NCI-H1105 treated with DMSO at 0.1 percent for 48 hours (cell line): ENCODE data around the gene HSPA9.
A peak's percentile ranks its signal among the peaks of the same experiment; 100 is the strongest.

Experiments
- DNase-seq: peaks from one replicate; lab custom pipeline; 2025; lab: John Stamatoyannopoulos, UW

The HSPA9 gene

DNA sequence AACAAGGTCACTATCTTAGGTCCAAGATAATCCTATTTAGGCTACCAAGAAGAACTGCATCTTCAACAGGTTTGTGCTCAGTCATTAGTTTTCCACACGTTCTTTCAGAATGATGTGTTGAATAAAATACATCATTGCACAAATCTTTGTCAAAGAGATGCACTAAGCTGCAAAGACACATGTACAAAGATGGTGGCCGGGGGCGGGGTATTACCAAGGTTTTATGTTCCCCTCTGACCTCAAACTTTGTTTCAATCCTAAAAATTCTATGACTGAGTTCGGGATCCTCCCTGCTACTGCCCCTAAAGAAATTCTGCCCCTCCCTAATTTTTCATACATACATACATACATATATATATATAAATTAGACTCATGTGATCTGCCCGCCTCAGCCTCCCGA is 14.2 kb downstream of the HSPA9 start:
- DNase-seq = no peak

DNA sequence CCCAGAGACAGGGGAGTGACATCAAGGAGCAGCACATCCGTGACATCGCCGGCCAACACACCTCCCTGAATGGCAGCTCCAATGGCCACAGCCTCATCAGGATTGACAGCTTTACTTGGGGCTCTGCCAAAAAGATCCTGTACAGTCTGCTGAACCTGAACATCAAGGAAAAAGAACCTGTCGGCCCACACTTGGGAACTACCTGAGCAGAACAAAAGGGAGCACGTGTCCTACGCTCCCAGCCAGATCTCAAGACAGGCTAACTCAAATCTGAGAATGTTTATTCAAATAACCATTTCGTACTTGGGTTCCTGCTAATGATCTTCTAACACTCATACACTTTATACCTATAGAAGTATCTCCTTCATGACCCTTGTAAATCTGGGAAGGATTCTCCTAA is 15.3 kb downstream of the HSPA9 start:
- no peak for DNase-seq

DNA sequence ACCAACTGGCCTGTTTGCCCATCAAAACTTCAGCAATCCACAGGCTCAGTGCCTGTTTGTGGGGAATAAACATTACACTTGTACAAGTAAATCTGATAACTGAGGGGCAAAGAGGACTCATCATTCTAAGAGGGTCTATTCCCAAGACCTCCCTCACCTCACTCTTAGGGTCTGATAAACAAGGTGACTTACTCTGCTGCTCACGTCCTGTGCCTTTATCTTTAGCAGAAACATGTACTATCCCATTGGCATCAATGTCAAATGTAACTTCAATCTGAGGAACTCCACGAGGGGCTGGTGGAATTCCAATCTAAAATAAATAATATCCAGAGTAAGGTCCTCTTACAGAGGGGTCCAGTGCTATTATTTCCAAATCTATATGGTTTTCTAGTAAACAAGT is 17.5 kb downstream of the HSPA9 start:
- DNase-seq = no peak

DNA sequence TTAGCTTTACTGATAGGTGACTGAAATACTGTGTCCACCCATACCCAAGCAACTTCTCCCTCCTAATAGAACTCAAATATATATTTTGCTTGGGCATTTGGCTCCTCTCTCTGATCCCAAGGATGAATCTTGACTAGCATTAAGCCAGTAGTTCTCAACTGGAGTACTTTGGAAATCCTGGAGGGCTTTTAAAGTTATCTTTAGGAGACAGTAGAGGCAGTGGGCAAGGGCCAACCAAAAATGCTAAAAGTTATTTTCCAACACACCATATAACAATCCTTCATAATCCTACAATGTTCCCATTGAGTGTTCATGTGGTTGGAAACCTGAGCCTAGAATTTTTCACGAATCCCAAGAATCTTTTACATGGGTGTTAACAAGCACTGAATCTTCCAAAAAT is 21.1 kb downstream of the HSPA9 start:
- DNase-seq = no peak

DNA sequence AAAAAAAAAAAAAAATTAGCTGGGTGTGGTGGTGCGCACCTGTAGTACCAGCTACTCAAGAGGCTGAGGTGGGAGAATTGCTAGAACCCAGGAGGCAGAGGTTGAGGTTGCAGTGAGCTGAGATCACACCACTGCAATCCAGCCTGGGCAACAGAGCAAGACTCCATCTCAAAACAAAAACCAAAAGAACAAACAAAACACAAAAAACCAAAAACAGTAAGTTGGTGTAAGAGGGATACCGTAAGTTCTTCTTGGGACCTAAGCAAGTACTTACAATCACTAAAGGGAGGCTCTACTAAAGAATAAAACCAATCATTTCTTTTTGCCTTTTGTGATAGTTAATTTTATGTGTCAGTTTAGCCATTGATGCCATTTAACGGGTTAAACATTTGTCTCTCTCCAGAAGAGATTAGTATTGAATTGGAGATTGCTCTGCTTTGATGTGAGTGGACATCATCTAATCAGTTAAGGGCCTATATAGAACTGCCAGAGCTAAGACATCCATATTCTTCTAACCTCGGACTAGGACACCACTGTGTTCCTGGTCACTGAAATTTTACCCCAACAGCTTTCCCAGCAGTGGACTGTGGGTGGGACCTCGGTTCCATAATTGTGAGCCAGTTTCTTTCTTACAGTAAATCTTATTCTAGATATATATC is 21.6 kb downstream of the HSPA9 start:
- no peak for DNase-seq

DNA sequence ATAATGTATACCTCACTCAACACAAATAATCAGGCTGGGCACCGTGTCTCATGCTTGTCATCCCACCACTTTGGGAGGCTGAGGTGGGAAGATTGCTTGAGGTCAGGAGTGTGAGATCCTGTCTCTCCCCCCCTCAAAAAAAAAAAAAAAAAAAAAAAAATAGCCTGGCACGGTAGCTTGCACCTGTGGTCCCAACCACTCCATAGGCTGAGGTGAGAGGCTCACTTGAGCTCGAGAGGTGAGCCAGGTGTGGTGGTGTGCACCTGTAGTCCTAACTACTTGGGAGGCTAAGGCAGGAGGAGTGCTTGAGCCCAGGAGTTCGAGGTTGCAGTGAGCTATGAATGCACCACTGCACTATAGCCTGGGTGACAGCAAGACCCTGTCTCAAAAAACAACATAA is 22.5 kb downstream of the HSPA9 start:
- DNase-seq = no peak

DNA sequence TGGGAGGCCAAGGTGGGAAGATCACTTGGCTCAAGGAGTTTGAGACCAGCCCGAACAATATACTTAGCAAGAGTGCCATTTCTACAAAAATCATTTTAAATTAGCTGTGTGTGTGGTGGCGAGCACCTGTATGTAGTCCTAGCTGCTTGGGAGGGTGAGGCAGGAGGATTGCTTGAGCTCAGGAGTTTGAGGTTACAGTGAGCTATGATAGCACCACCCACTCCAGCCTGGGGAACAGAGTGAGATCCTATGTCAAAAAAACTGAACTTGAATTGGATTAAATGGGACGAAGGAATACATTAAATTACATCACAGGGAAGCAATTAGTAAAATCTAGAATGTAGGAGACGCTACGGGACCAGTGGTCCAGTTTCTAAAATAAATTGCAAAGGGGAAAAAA is 25.8 kb downstream of the HSPA9 start:
- DNase-seq = no peak

DNA sequence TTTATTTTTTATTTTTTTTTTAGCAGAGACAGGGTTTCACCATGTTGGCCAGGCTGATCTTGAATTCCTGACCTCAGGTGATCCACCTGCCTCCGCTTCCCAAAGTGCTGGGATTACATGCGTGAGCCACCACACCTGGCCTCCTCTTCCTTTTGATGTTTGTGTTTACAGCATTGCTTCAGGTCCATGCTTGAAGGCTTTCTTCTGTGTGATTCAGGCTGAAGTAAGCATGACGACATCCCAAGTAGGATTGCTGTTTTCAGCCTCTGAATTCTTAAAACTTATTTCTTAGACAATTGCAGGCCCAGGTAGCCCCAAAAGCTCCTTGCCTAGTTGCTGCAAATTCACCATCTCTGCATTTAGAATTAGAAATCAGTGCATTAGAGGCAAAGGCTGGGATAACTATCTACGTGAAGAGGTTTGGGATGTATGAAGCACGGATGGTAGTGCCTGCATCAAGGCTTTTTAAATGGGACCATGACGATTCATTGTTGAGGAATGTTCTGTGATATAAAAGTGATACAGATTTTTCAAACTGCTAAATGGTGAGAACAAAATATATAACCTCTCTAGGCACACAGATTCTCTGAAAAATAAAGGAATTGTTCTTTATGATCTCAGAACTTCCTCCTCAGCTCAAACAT is 29.2 kb downstream of the HSPA9 start:
- no peak for DNase-seq

DNA sequence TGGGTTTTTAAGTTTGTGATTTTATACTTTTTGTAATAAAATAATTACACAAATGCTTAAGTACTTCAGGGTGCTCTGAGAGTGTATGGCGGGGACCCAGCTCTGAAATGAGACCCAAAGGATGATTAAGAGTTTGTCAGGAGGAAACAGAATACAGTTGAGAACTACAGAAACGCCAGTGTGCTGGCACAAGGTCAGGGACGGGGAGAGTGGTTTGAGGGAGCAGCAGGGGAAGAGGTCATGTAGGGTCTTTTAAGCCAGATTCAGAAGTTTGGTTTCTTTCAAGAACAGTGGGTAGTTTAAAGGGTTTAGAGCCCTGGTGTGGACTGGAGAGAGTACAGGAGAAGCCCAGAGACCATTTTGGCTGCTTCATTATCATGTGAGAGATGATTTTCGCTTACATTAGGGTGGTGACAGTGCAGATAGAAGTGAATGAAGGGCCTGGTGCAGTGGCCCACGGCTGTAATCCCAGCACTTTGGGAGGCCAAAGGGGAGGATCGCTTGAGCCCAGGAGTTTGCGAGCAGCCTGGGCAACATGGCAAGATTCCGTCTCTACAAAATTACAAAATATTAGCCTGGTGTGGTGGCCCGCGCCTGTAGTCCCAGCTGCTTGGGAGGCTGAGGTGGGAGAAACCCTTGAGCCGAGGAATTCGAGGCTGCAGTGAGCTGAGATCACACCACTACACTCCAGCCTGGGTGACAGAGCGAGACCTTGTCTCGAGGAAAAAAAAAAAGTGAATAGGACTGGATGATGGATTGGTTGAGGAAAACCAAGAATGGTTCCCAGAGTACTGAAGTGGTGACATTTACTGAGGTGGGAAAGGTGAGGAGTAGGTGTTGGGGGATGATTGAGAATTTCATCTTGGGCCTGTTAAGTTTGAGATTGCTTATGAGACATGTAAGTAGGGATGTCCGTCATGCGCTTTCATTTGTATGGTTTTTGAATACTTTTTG is 30.7 kb downstream of the HSPA9 start:
- DNase-seq = no peak

DNA sequence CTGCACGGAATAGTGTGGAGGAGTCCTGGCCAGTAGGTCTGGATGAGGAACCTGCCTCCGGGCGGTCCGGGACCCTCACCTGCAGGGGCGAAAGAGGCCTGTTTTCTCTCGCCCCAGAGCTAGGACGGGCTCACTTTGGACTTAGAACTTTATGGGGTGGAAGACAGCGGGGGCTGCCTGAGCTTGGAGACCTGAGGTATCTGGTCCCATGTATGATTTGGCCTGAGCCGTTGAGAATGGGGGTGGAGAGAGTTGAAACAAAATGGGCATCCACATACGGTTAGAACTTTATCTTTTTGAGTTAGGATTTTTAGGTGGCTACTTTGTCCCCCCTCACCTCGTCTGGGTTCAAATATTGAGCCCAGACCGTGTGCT is 31.5 kb downstream of the HSPA9 start:
- DNase-seq = peak; percentile 37

DNA sequence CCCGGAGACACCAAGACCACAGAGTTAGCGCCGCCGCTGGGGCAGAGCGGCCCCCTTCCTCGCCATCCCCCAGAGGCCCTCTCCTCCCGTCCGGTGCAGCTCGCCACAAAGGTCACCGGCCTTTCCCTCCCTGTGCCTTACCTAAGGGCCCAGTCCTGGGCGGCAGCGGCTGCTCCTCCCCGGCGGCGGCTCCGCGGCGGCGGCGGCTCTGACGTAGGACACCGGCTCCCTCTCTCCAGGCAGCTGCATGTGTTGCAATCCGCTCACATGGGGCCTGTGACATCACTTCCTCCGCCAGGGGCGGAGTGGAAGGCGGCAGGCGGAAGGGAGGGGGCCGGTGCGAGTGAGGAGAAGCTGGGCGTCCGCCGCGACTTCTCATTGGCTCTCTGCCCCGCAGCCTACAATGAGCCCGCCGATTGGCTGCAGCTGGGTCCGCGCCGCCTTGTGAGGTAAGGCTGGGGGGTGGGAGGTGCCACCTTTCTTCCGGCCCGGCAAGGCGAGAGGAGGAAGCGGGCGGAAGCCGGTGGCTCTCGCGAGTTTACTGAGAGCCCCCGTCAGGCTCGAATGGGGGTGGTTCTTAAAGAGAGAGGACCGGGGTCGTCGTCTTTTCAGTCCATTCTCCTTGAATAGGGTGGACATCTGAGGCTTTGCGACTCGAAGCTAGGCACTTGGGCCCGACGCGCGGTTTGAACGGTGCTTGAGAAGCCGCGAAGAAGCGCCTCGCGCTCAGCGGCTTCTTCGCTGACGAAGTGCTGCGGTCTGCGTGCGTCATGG is 32.1 kb downstream of the HSPA9 start, which contains the start of gene ETF1:
Gene ETF1, minus strand, starts transcription at position 281 of the 774 bp plus-strand sequence. CDS start 318 bp downstream, outside the sequence.
- peak; percentile 88 for DNase-seq

DNA sequence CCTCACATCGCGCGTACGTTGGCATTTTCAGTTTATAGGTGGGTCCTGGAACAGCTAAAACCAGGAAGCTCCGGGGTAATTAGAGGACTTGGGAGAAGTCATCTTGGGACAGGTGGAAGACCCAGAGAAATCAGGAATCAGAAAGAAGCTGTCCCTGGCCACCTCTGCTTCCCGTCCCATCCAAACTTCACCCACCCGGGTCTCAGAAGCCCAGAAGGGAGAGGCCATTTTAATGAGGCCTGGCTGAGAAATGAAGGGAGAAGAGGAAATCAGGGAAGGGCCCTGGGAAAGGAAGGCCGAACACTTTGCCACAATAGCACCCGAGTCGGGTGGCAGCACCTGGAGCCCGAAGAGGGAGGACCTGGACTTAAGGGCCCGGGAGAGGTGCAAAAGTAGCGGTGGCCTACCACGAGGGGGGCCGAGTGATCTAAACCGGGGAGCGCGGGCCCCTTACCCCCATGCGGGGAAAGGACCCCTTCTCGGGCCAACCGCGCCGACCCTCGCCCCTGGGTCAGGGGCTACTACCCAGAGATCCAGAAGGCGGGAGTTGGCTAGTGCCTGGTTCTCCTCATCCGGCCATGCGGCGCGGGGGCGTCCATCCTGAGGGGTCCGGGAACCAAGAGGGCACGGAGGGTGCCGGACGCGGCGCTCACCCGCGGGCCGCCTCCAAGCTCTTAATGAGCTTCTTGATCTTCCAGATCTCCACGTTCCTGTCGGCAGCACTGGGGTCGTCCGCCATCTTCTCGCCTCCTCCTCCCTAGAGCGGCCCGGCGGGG is 32.8 kb downstream of the HSPA9 start:
- DNase-seq = no peak

DNA sequence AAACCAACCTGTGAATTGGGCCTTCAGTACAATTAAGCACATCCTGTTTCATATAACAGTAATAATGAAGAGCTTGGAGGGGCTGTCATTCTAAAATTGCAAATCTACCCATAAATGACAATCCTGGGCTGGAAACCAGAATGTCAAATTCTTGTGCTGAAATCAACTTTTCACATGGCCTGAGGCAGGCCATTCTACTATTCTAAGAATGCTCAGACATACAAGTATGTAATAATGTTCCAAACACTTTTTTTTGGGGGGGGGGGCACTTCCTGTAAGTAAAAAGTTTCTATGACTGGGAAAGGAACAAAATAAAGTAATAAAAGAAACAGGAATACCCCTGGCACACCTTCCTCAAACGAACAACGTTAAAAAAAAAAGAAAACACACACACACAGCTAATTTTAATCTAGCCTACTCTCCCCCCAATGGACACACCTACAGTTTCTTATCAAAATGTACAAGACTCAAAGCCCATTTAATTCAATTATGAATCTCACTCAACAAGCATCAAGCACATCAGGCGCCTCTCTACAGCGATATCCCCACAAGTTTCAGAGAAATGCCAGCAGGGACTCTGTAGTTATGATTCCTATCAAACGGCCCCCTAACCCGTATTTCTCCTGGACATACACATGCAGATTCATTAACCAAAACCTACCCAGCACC is 33.6 kb downstream of the HSPA9 start:
- no peak for DNase-seq

DNA sequence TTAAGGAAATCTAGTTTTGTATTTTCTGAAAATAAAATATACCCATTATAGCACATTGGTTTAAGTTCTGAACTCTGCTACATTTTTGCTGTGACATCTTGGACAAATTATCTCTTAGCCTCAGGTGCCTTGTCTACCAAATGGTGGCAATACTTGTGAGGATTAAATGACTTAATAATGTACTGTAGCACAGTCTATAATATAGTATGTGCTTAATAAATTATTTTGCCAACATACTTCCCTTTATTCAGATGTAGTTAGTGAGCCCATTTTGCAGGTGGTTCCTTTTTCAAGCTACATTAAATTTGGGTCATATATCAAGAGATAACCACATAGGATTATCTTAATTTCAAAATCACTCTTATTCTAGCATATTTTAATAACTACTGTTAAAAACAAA is 35.4 kb downstream of the HSPA9 start:
- DNase-seq = no peak

DNA sequence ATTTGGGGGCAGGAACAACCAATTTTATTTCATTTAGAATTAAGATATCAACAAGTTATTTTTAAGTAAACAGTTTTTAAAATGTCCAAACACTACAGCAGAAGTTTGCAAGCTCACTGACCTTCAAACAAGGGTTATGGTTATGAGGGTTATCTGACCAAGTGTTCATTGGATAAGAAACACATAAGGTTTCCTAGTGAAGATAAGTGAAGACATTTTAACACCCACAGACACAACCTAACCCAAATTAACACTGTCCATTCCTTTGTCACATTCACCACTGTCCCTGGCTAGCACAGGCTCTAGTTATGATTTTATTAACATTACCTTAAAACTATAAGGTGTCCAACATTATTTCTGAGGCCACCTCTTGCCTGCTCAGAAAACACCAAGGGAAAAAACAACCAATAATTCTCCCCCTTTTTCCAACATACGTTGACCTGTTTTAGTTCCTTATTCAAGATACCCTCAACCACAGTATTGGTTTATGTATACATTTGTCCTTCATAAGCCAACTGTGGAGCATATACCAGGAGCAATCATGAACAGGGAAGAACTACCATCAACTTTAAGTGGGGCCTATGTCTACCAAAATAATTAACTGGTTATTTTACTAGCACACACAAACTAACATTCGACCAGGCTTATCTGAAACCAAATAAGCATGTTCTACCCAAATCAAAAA is 36.1 kb downstream of the HSPA9 start:
- no peak for DNase-seq

DNA sequence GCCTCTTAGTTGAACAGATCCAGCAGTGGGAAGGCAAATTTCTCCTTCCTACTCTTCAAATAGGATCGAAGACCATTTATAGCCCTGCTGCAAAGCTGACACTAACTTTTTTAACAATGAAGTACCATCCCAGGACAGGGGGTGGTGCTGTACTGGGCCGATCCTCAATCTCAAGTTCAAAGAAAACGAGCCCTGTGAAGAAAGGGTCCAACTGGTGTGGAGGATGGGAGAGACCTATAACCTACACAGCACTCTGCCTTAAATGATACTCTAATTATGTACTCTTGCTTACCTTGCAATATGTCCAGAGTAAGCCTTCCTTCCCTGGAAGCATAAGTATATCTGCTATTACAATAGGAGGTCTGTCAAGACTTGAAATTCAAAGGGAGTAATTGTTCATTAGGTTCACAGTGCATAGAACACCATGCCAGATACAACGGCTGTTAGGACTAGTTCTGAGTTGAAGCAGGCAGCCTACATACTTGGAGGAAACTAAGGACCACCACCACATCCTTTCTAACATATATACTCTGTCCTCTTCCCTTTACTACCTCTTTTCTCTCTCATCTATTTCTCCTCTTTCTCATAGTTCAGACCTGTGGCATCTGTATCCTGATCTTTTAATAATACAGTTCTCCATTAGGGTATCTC is 38.4 kb downstream of the HSPA9 start:
- DNase-seq = no peak

DNA sequence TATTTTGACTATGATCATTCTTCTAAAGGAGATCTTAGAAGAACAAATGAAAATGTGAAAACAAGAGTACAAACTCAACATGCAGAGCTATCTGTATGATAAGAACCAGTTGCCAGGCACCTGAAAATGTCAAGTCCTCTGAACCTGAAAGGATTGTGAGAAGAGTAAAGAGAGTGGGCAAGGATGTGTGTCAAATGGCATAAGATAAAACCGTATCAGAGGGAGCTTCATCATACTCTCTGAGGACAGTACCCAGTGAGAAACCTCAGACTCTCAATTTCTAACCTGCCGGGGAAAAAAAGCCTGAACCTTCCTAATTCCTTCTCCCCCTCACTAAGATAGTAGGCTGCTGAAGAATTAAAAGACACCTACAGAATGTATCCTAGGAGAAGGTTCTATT is 39.0 kb downstream of the HSPA9 start:
- no peak for DNase-seq

DNA sequence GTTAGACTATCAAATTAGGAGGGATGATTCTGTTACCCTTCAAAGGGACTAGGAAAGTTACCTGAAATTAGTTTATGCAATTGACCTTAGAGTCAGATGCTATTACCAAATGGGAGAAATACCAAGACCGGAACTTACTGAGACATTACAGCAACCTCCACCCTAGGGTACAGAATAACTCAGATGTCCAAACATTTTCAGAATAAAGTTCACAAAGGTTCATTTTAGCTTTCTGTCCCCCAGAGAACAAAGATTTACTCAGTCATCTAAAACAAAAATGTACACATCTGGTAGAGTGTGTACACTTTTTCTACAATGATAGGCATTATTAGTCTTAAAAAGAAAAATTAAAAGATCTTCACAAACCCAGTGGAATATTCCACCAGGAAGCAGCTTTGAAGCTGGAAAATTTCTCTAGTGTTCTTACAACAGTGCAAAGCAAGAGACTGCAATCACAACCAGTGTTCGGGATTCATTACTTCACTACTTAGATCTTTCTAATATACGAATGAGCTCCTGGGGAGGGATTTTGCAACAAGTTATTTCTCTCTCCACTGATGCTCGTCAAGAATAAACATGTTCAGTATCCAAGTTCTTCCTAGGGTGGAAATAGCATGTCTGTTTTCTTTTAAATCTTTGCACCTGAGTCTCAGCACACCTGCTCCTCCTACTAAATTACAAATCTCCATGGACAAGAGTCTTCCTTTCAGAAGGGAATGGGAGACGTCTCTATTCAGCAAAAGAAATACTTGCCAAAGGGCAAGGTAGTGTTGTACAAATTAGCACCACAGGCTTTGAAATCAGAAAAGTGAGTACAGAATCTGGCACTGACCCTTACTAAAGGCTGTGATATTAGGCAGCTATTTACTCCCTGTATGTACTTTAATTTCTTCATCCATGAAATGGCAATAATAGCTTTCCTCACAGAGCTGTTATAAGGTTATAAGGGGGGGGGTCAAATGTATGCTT is 40.9 kb downstream of the HSPA9 start:
- DNase-seq = no peak
